Memory B cell (primary cell): Measurements from ENCODE around the gene SHROOM2.
"Not testable (repeated sequence)": the region's sequence is repeated elsewhere in the genome, so short reads cannot be mapped to it uniquely, and the experiment has no call there.

ENCODE experiments used
- ATAC-seq: fragments of 150-1000 bp; cut with Tn5 transposase; 2 replicates; pipeline ENCODE4 v1.10.0; 2021; ENCODE audit warnings: low read depth, mild to moderate bottlenecking, moderate library complexity
- DNase-seq, 2 donors: peaks; one replicate each; pipeline ENCODE4 v3.0.0; 2022; ENCODE audit warnings: low spot score in 2 of 2
- H3K27ac Mint-ChIP-seq: one replicate; pipeline ENCODE4 v1.8.0; 2022; ENCODE audit warnings: mild to moderate bottlenecking, moderate library complexity, mixed read lengths
- H3K27me3 Mint-ChIP-seq: one replicate; pipeline ENCODE4 v1.8.0; 2022; ENCODE audit warnings: mixed read lengths
- H3K36me3 Mint-ChIP-seq: one replicate; pipeline ENCODE4 v1.8.0; 2022; ENCODE audit warnings: mild to moderate bottlenecking, mixed read lengths
- H3K4me1 Mint-ChIP-seq: one replicate; pipeline ENCODE4 v1.8.0; 2022; ENCODE audit warnings: mixed read lengths
- H3K4me3 Mint-ChIP-seq: one replicate; pipeline ENCODE4 v1.8.0; 2022; ENCODE audit warnings: mild to moderate bottlenecking, moderate library complexity, mixed read lengths
- H3K9me3 Mint-ChIP-seq: one replicate; pipeline ENCODE4 v1.8.0; 2022; ENCODE audit warnings: mixed read lengths

The SHROOM2 gene

GRCh38 chrX:9802737-9803136, 16.5 kb downstream of the SHROOM2 start:
- H3K27me3 Mint-ChIP-seq = peaks cover 11% of the 10 kb centered on the region

GRCh38 chrX:9804444-9804843, 18.2 kb downstream of the SHROOM2 start:
- Mint-ChIP-seq H3K27me3 (peaks cover 9% of the 10 kb centered on the region), H3K27ac (no peak overlapping the region), H3K36me3 (peaks cover 6% of the 10 kb centered on the region), H3K4me1 (no peaks in the 10 kb centered on the region), H3K4me3 (no peak overlapping the region), H3K9me3 (peaks cover 6% of the 10 kb centered on the region)
- no peak for DNase-seq
- ATAC-seq = no peak

More at GRCh38 chrX:9802737-9803136, 16.5 kb downstream of the SHROOM2 start:
- Mint-ChIP-seq H3K4me3 (no peak overlapping the region), H3K36me3 (peaks cover 6% of the 10 kb centered on the region), H3K4me1 (no peaks in the 10 kb centered on the region), H3K9me3 (peaks cover 7% of the 10 kb centered on the region), H3K27ac (no peak overlapping the region)
- DNase-seq (no peak), ATAC-seq (no peak)

DNA sequence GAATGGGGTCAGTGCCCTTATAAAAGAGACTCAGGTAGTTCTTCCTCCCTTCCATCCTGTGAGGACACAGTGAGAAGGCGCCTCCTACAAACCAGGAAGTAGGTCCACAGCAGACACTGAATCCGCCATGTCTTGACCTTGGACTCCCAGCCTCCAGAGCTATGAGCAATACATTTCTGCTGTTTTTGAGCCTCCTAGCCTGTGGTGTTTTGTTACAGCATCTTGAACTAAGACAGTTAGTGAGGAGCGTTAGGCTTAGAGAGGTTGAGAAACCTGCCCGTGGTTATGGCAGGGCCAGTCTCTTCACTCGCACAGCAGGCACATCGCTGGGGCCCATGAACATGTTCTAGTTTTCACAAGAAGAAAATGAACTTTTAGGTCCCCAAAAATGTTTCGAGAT, 19.7 kb downstream of the SHROOM2 start:
- H3K36me3 Mint-ChIP-seq = no peaks in the 10 kb centered on the region
- H3K27ac Mint-ChIP-seq = no peak overlapping the region
- DNase-seq = no peak
- no peaks in the 10 kb centered on the region for H3K27me3 Mint-ChIP-seq
- no peaks in the 10 kb centered on the region for H3K4me1 Mint-ChIP-seq
- H3K4me3 Mint-ChIP-seq = no peak overlapping the region
- H3K9me3 Mint-ChIP-seq = no peaks in the 10 kb centered on the region
- no peak for ATAC-seq

DNA sequence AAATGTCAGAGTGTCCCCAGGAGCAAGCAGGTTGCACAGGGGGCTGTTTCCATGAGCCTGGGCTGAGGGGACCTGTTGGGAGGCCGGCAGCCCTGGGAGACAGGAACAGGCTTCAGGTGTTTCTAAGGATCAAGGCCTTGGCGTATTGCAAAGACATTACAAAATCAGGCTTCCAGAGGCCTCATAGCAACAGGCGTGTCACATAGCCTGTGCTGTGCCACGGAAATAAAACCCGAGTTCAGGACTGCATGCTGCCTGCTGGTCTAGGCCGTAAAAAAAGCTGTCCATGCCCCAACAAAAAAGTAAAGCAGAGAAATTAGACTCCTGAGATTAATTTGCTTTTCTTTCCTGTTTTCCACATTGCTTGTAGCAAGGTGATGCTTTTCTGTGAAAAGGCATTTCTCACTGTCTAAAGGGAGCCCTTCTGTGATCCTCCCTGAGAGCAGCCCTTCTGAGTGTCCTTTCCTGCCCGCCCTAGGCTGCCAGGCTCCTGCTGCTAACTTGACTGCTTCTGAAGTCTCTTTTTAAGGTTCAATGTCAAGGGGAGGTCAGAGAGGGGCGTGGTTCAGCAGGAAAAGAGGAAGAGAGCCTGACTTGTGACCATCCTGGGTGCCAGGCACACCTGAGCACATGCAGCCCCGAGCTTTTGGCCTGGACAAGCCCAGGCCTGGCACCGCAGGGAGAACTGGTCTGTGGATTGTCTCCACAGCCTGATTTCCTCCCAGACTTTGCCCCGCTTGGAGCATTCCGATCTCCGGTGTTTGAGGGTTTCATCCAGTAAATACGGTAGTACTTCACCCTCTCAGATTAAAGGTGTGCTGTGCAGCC, 21.3 kb downstream of the SHROOM2 start:
- Mint-ChIP-seq H3K36me3 (no peaks in the 10 kb centered on the region), H3K27ac (no peak overlapping the region)

DNA sequence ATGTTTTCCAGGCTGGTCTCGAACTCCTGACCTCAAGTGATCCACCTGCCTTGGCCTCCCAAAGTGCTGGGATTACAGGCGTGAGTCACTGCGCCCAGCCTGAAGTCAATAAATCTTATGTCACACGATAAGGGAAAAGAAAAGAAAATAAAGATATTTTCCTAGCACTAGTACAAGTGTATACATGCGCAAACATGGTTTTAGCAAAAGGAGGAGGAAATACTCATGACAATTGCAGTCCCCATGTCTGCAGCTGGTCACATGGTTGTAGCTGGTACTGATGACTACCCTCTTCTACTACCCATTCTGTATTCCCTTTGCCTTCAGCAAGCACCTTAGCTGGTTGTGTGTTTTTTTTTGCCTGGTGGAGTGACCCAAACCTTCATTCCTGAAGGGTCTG, 23.6 kb downstream of the SHROOM2 start:
- not testable (repeated sequence) for H3K27me3 Mint-ChIP-seq, H3K9me3 Mint-ChIP-seq, H3K36me3 Mint-ChIP-seq, H3K27ac Mint-ChIP-seq, ATAC-seq, H3K4me3 Mint-ChIP-seq, DNase-seq, H3K4me1 Mint-ChIP-seq

More for the DNA sequence above, 21.3 kb downstream of the SHROOM2 start:
- H3K27me3 Mint-ChIP-seq = no peaks in the 10 kb centered on the region
- no peaks in the 10 kb centered on the region for H3K4me1 Mint-ChIP-seq
- no peak for ATAC-seq
- H3K4me3 Mint-ChIP-seq = no peak overlapping the region
- no peak for DNase-seq
- no peaks in the 10 kb centered on the region for H3K9me3 Mint-ChIP-seq

DNA sequence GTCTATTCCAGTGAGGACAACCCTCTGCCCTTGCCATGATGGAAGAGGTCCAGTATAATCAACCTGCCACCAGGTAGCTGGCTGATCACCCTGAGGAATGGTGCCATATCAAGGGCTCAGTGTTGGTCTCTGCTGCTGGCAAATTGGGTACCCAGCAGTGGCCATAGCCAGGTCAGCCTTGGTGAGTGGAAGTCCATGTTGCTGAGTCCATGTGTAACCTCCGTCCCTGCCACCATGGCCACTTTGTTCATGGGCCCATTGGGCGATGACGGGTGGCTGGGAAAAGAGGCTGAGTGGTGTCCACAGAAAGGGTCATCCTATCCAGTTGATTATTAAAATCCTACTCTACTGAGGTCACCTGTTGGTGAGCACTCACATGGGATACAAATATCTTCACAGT, 24.9 kb downstream of the SHROOM2 start:
- H3K9me3 Mint-ChIP-seq, DNase-seq, H3K27me3 Mint-ChIP-seq, H3K4me3 Mint-ChIP-seq, H3K27ac Mint-ChIP-seq, H3K36me3 Mint-ChIP-seq, H3K4me1 Mint-ChIP-seq, ATAC-seq: not testable (repeated sequence)

- H3K27me3 Mint-ChIP-seq = peaks cover 8% of the 10 kb centered on the region
- no peaks in the 10 kb centered on the region for H3K9me3 Mint-ChIP-seq
- no peak overlapping the region for H3K4me3 Mint-ChIP-seq
- no peaks in the 10 kb centered on the region for H3K4me1 Mint-ChIP-seq
- no peak for ATAC-seq
- no peak overlapping the region for H3K27ac Mint-ChIP-seq
- H3K36me3 Mint-ChIP-seq = no peaks in the 10 kb centered on the region
- DNase-seq = no peak
Observed at GRCh38 chrX:9816084-9816700, 30.0 kb downstream of the SHROOM2 start.

DNA sequence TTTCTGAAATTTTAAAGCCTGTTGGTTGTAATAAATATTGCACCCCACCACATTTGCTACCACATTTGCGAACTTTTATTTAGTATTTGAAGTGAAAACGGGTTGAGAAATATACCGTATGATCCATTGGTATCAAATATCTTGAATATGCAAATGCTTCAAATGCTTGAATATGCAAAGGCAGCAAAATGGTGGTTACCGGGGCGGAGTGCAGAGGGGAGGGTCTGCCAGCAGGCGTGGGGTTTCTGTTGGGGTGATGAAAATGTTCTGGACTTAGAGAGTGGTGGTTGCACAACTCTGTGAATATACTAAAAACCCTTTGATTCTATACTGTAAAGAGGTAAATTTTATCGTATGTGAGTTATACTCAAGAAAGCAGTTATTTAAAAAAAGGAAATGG, 35.3 kb downstream of the SHROOM2 start:
- Mint-ChIP-seq H3K4me1 (no peaks in the 10 kb centered on the region), H3K9me3 (no peaks in the 10 kb centered on the region), H3K36me3 (no peaks in the 10 kb centered on the region), H3K4me3 (no peak overlapping the region), H3K27ac (no peak overlapping the region), H3K27me3 (peaks cover 12% of the 10 kb centered on the region)
- ATAC-seq = no peak
- DNase-seq = no peak

- Mint-ChIP-seq H3K27me3 (peaks cover 7% of the 10 kb centered on the region), H3K9me3 (no peaks in the 10 kb centered on the region), H3K27ac (no peak overlapping the region), H3K4me3 (no peak overlapping the region), H3K4me1 (no peaks in the 10 kb centered on the region), H3K36me3 (no peaks in the 10 kb centered on the region)
- no peak for ATAC-seq
- DNase-seq = no peak
Observed at GRCh38 chrX:9824554-9824953, 38.3 kb downstream of the SHROOM2 start.

DNA sequence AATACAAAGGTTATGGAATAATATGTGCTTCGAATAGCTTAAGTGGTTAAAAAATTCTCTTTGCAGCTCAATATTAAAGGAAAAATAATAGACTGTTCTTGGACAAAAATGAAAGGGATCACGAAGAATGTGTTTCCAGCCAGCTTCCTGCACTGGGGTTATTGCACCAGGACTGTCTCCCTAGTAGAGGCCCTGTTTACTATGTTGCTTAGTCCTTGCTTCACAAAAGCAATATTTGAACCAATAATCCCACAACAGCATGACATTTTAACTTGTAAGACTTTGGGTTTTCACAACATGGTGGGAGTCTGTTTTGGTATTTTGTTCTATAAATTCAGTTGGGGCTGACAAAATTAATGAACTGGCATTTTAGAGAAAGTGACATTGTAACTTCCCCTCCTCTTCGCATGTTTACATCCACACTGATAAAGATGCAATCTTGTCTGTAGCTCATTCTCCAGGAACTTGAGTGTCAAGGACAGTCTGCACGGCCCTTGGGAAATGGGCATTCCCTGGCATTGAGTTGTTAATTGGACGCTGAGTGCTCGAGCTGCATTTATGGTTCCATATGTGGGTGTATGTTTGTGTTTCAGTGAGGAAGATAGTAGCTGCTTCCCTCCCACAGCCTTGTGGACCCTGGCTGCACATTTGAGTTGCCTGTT, 39.0 kb downstream of the SHROOM2 start:
- ATAC-seq (no peak), DNase-seq (no peak)
- H3K9me3 Mint-ChIP-seq = no peaks in the 10 kb centered on the region
- H3K4me3 Mint-ChIP-seq = no peak overlapping the region
- no peaks in the 10 kb centered on the region for H3K4me1 Mint-ChIP-seq
- no peak overlapping the region for H3K27ac Mint-ChIP-seq
- peaks cover 7% of the 10 kb centered on the region for H3K27me3 Mint-ChIP-seq
- H3K36me3 Mint-ChIP-seq = no peaks in the 10 kb centered on the region

DNA sequence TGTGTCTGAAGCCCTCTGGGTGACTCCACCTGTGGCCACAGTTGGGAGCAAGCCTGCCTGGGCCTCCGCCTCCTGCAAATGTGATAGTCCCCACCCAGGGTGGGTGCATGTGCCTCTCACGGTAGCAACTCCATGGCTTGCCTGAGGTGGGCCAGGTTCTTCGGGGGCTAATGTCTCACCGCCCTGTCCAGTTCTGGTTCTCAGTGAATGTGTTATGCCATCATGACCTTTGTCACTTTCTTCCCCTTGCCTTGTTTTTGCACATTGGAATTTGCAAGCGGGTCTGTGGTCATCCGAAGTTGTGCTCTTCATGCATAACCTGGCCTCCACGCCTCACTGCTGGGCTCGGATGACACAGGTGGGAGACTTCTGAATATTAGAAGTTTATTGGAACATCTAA, 39.7 kb downstream of the SHROOM2 start:
- DNase-seq (no peak), ATAC-seq (no peak)
- Mint-ChIP-seq H3K27me3 (peaks cover 10% of the 10 kb centered on the region), H3K36me3 (no peaks in the 10 kb centered on the region), H3K4me3 (no peak overlapping the region), H3K9me3 (no peaks in the 10 kb centered on the region), H3K4me1 (no peaks in the 10 kb centered on the region), H3K27ac (no peak overlapping the region)

DNA sequence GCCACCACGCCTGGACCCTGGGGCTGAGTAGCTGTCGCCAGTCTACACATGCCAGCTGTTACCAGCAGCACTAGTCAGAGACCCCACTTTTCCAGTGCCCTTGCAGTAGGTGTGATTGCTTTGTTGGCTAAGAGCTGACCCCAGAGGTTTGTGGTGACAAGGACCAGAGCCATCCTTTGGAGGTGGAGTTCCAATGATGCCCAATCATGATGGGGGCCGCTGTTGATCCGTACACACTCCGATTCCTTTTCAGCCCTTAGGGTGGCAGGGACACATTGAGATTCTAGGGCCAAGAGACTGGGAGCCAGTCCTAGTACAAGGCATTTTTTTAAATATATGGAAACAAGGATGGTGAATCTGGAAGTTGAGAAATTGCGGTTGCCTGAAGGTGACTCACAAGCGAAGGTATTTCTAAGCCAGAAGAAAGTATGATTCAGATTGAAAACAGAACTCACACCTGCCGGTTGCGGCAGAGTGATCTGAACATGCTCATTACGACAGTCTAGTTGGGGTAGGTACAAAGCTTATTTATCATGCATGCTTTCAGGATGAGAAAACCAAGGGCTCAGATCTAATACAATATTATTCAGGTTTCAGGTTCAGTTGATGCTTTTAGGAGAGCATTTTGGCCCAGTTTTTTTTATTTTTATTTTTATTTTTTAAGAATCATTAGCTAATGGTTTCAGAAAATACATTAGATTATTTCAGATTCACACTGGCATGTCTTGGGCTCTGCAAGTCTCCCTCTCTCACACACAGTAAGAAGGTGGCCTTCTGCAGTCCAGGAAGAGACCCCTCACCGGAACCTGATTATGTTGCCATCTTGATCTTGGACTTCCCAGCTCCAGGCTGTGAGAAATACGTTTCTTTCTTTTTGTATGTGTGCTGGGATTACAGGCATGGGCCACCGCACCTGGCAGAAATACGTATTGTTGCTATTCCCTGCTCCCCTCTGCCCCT, 43.4 kb downstream of the SHROOM2 start:
- Mint-ChIP-seq H3K9me3 (no peaks in the 10 kb centered on the region), H3K36me3 (no peaks in the 10 kb centered on the region), H3K27me3 (peaks cover 10% of the 10 kb centered on the region), H3K4me3 (no peak overlapping the region), H3K4me1 (peaks cover 5% of the 10 kb centered on the region), H3K27ac (no peak overlapping the region)
- DNase-seq = no peak
- ATAC-seq = no peak

GRCh38 chrX:9832811-9833210, 46.6 kb downstream of the SHROOM2 start:
- no peaks in the 10 kb centered on the region for H3K36me3 Mint-ChIP-seq
- ATAC-seq (no peak), DNase-seq (no peak)
- no peak overlapping the region for H3K27ac Mint-ChIP-seq
- peaks cover 5% of the 10 kb centered on the region for H3K4me1 Mint-ChIP-seq
- H3K27me3 Mint-ChIP-seq = peaks cover 8% of the 10 kb centered on the region
- no peaks in the 10 kb centered on the region for H3K9me3 Mint-ChIP-seq
- H3K4me3 Mint-ChIP-seq = no peak overlapping the region
